ENCODE data around the gene SIRPA.

DNA sequence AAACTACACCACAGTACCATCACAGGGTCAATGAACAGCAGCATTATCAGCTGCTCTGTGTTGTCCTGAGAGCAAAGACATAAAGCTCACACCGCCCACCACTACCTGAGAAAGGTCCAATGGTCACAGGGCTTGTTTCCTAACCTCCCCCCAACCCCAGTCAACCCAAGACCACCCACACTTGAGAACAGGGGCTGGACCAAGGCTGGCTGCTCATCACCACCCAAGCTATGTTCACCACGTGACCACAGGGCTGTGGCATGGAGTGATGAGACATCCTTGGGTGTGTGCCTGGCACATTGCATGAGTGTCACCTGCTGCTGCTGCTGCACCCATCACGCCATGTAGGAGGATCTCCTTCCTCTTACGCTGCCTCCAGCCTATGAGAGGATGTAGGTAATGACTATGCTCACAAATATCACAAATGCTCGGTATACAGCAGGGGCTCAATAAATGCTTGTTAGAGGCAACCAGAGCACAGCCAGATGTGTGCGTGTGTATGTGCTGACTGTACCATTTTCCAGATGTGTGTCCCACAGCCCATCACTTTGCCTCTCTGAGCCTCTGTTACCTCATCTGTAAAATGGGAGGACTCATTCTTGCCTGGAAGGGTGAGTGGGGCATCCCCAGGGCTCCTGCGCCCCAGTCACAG is 23.3 kb upstream of the SIRPA start:
- TF ChIP-seq, protein P1, sequence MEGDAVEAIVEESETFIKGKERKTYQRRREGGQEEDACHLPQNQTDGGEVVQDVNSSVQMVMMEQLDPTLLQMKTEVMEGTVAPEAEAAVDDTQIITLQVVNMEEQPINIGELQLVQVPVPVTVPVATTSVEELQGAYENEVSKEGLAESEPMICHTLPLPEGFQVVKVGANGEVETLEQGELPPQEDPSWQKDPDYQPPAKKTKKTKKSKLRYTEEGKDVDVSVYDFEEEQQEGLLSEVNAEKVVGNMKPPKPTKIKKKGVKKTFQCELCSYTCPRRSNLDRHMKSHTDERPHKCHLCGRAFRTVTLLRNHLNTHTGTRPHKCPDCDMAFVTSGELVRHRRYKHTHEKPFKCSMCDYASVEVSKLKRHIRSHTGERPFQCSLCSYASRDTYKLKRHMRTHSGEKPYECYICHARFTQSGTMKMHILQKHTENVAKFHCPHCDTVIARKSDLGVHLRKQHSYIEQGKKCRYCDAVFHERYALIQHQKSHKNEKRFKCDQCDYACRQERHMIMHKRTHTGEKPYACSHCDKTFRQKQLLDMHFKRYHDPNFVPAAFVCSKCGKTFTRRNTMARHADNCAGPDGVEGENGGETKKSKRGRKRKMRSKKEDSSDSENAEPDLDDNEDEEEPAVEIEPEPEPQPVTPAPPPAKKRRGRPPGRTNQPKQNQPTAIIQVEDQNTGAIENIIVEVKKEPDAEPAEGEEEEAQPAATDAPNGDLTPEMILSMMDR (IDR thresholded peaks at IDR 0.05; ENCODE audit: low read depth, low read length), result no peak
- no peak for TF ChIP-seq EZH2phosphoT487 (IDR thresholded peaks at IDR 0.05; ENCODE audit: low read depth)
